ENCODE data around the gene ARHGDIG. TPM values are rescaled to one million over a fixed set of nuclear protein-coding genes. Genes with fewer than 3 reads are reported as not detected.

Gene ARHGDIG
- total RNA-seq, 4 donors from 2014 or later: not detected

GRCh38 chr16:291539-291938 is 11.1 kb downstream of the ARHGDIG start:
- Histone ChIP-seq H3K4me1 (no peaks in the 10 kb centered on the region), H3K27me3 (no peaks in the 10 kb centered on the region), H3K9me3 (no peaks in the 10 kb centered on the region), H3K27ac (no peak overlapping the region), H3K4me3 (no peak overlapping the region), H3K36me3 (peaks cover 14 to 92% (median 34%) of the 10 kb centered on the region in 3 donors)
- intact Hi-C loops (cut with DNase I): no loop called here
- 89 to 100% methylated on average over 3 to 5 of the region's 17 CpGs for WGBS, 2 donors
- no peak for TF ChIP-seq CTCF (IDR thresholded peaks at IDR 0.05)
- no peak for DNase-seq

- TF ChIP-seq POLR2A (IDR thresholded peaks at IDR 0.05): no peak
- no peak for TF ChIP-seq CTCF (IDR thresholded peaks at IDR 0.05)
- H3K27me3 ChIP-seq: no peaks in the 10 kb centered on the region
Observed at GRCh38 chr16:293043-293775, 12.8 kb downstream of the ARHGDIG start.

DNA sequence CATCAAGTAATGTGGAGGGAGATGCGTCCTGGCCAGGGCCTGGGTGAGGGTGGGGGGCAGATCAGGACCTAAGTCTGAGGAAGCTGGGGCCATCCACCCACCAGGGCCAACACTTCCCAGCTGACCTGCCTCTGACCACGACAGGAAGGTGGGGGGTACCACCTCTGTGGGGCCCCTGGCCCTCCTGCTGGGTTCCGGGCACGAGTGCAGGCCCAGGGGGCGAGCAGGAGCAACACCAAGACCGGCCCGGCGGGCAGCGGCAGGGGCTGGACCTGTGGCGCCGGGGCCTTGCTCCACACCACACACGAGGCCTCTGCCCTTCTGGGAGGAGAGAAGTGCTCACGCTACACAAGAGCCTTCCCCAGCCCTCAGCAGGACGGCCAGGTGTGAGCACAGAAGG is 15.9 kb downstream of the ARHGDIG start:
- DNase-seq: no peak
- Histone ChIP-seq H3K4me3 (no peak overlapping the region), H3K9me3 (no peaks in the 10 kb centered on the region), H3K4me1 (no peaks in the 10 kb centered on the region), H3K27me3 (no peaks in the 10 kb centered on the region), H3K36me3 (peaks cover 18 to 89% (median 19%) of the 10 kb centered on the region in 3 donors), H3K27ac (no peak overlapping the region)
- 66% methylated on average over 2 of the region's 14 CpGs; no CpG with 5 or more reads in 1 of the 2 donors for WGBS, 2 donors
- TF ChIP-seq CTCF (IDR thresholded peaks at IDR 0.05): no peak
- TF ChIP-seq POLR2A (IDR thresholded peaks at IDR 0.05): no peak
- intact Hi-C loops (cut with DNase I): no loop called here

More at GRCh38 chr16:293043-293775, 12.8 kb downstream of the ARHGDIG start:
- DNase-seq: no peak
- Histone ChIP-seq H3K27ac (no peak overlapping the region), H3K4me1 (no peaks in the 10 kb centered on the region), H3K4me3 (no peak overlapping the region), H3K36me3 (peaks cover 25 to 92% (median 34%) of the 10 kb centered on the region in 3 donors), H3K9me3 (no peaks in the 10 kb centered on the region)
- WGBS, 2 donors: 79 to 91% methylated on average over 5 to 7 of the region's 32 CpGs
- intact Hi-C loops (cut with DNase I): no loop called here

DNA sequence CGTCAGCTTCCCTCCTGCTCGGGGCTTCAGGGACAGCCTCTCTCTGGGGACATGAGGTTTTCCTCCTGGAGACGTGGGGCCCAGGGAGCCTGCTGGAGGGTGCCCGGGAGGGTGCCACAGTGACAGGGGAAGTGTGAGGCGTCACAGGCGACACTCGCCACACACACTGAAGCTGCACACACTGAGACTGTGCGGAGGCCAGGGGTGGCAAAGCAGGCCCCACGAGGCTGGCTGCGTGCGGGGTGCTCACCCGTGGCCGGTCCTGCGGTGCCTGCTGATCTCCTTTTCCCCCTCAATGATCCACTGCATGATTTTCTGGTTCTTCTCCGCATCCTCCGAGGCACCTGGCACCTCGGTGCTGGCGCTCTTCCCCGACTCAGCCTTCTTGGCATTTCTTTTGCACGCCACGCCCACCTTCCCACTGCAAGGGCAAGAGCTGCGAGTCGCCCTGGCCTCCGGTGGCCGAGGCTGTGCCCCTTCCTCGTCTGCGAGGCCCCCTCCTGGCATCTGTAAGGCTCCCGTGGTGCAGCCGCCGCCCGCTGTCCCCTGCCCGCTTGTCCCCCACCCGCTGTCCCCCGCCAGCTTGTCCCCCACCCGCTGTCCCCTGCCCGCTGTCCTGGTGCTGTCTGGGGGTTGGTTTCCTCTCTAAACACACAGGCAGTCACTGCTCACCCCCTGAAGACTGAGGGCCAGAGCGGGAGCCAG is 16.6 kb downstream of the ARHGDIG start:
- intact Hi-C loops (cut with DNase I): no loop called here
- TF ChIP-seq POLR2A (IDR thresholded peaks at IDR 0.05): no peak
- no peak for TF ChIP-seq CTCF (IDR thresholded peaks at IDR 0.05)
- 69 to 76% methylated on average over 19 to 27 of the region's 37 CpGs for WGBS, 2 donors
- Histone ChIP-seq H3K36me3 (peaks cover 14 to 89% (median 19%) of the 10 kb centered on the region in 3 donors), H3K9me3 (no peaks in the 10 kb centered on the region), H3K4me1 (no peaks in the 10 kb centered on the region), H3K4me3 (no peak overlapping the region), H3K27ac (no peak overlapping the region), H3K27me3 (no peaks in the 10 kb centered on the region)
- DNase-seq: no peak

GRCh38 chr16:297832-298231 is 17.4 kb downstream of the ARHGDIG start:
- 79 to 94% methylated on average over 3 to 18 of the region's 32 CpGs for WGBS, 2 donors
- H3K27ac ChIP-seq: no peak overlapping the region
- no peaks in the 10 kb centered on the region for H3K27me3 ChIP-seq
- H3K4me3 ChIP-seq: no peak overlapping the region
- H3K36me3 ChIP-seq: peaks cover 14 to 89% (median 19%) of the 10 kb centered on the region in 3 donors
- no peak for DNase-seq
- no peaks in the 10 kb centered on the region for H3K4me1 ChIP-seq
- H3K9me3 ChIP-seq: no peaks in the 10 kb centered on the region
- intact Hi-C loops (cut with DNase I): no loop called here
- no peak for TF ChIP-seq POLR2A (IDR thresholded peaks at IDR 0.05)
- TF ChIP-seq CTCF (IDR thresholded peaks at IDR 0.05): no peak

Data from esophagus squamous epithelium (tissue), 5 donors.